Astrocyte (in vitro differentiated cells and primary cell): Measurements from ENCODE around the gene ARHGAP23. TPM values are rescaled to one million over a fixed set of nuclear protein-coding genes. Genes with fewer than 3 reads are reported as not detected.

Source experiments
- DNase-seq: peaks from one replicate; pipeline ENCODE4 v3.0.0-alpha.2; 2010; ENCODE audit warnings: low read depth
- FAIRE-seq: peaks from 2 replicates; lab custom pipeline; 2011; peaks lifted over from hg19 to GRCh38; lab: Jason Lieb, UNC
- H2AFZ ChIP-seq: 2 replicates; pipeline ENCODE4 v1.6.0; 2012; ENCODE audit warnings: low read depth, low read length, inconsistent platforms
- H3K27ac ChIP-seq: 2 replicates; pipeline ENCODE4 v1.5.1; 2011; ENCODE audit warnings: low read depth, low read length, inconsistent platforms
- H3K27me3 ChIP-seq: 2 replicates; pipeline ENCODE4 v1.6.0; 2011; ENCODE audit warnings: low read length, inconsistent platforms; ENCODE audit not compliant: insufficient read depth
- H3K36me3 ChIP-seq: 2 replicates; pipeline ENCODE4 v1.5.1; 2011; ENCODE audit warnings: low read length, inconsistent platforms; ENCODE audit not compliant: insufficient read depth
- H3K4me1 ChIP-seq: 2 replicates; pipeline ENCODE4 v1.5.1; 2011; ENCODE audit warnings: low read length, inconsistent platforms; ENCODE audit not compliant: insufficient read depth
- H3K4me2 ChIP-seq: 2 replicates; pipeline ENCODE4 v1.6.0; 2012; ENCODE audit warnings: low read length, inconsistent platforms
- H3K4me3 ChIP-seq: 2 replicates; pipeline ENCODE4 v1.5.1; 2011; ENCODE audit warnings: low read depth, mild to moderate bottlenecking, low read length, inconsistent platforms; ENCODE audit not compliant: insufficient read depth
- H3K79me2 ChIP-seq: 2 replicates; pipeline ENCODE4 v1.6.0; 2012; ENCODE audit warnings: mild to moderate bottlenecking, low read length, inconsistent platforms; ENCODE audit not compliant: insufficient read depth
- H3K9ac ChIP-seq: 2 replicates; pipeline ENCODE4 v1.6.0; 2012; ENCODE audit warnings: mild to moderate bottlenecking, low read length, inconsistent platforms
- H3K9me3 ChIP-seq: 2 replicates; pipeline ENCODE4 v1.5.1; 2012; ENCODE audit warnings: low read depth, mild to moderate bottlenecking, low read length, inconsistent platforms; ENCODE audit not compliant: insufficient read depth
- H4K20me1 ChIP-seq: 2 replicates; pipeline ENCODE4 v1.6.0; 2012; ENCODE audit warnings: low read length, inconsistent platforms; ENCODE audit not compliant: insufficient read depth
- H3K27ac Mint-ChIP-seq: one replicate; pipeline ENCODE4 v1.8.0; 2021; ENCODE audit warnings: mild to moderate bottlenecking, mixed read lengths; ENCODE audit not compliant: unreplicated experiment
- H3K27me3 Mint-ChIP-seq: one replicate; pipeline ENCODE4 v1.8.0; 2021; ENCODE audit warnings: low read depth, mixed read lengths; ENCODE audit not compliant: unreplicated experiment
- H3K36me3 Mint-ChIP-seq: one replicate; pipeline ENCODE4 v1.8.0; 2021; ENCODE audit warnings: low read depth, mixed read lengths; ENCODE audit not compliant: unreplicated experiment
- H3K4me1 Mint-ChIP-seq: one replicate; pipeline ENCODE4 v1.8.0; 2021; ENCODE audit warnings: low read depth, mixed read lengths; ENCODE audit not compliant: unreplicated experiment
- H3K4me3 Mint-ChIP-seq: one replicate; pipeline ENCODE4 v1.8.0; 2021; ENCODE audit warnings: mild to moderate bottlenecking, moderate library complexity, mixed read lengths; ENCODE audit not compliant: unreplicated experiment
- H3K9me3 Mint-ChIP-seq: one replicate; pipeline ENCODE4 v1.8.0; 2021; ENCODE audit warnings: mild to moderate bottlenecking, mixed read lengths; ENCODE audit not compliant: unreplicated experiment
- EZH2 ChIP-seq: IDR thresholded peaks from 2 replicates; pipeline ENCODE4 v1.6.1; 2012; ENCODE audit warnings: mild to moderate bottlenecking, low read length, inconsistent platforms; ENCODE audit not compliant: insufficient read depth
- total RNA-seq: library from RNA; stranded (reverse); gene quantifications from 2 replicates; pipeline ENCODE4 v1.2.1, GENCODE V29; 2021
- TF ChIP-seq, protein P1 (sequence below): IDR thresholded peaks from 2 replicates; pipeline ENCODE4 v1.5.1; 2011; ENCODE audit warnings: low read depth, mild to moderate bottlenecking, inconsistent platforms, low read length, moderate library complexity; ENCODE audit not compliant: insufficient read depth

ARHGAP23 gene
- total RNA-seq, 1 donor from 2014 or later: 118 TPM

DNA sequence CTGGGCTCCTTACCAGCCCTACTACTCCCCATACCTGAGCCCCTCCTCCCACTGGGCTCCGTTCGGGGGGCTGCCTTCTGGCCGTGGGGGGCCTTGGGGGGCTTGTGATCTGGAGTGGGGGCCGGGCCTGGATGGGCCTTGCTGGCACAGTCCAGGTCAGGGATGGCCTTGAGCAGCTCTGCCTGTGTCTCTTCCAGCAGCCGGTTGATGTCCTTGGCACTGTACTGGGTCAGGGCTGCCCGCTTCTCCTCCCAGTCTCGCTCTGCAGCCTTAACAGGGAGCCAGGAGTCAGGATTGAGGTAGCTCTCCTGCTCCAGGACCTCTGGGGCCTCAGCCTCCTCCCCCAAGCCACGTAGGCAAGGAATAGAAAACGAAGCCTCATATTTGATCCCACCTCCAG is 122.9 kb downstream of the ARHGAP23 start:
- no peaks in the 10 kb centered on the region for H3K79me2 ChIP-seq
- TF ChIP-seq EZH2: no peak
- TF ChIP-seq, protein P1, sequence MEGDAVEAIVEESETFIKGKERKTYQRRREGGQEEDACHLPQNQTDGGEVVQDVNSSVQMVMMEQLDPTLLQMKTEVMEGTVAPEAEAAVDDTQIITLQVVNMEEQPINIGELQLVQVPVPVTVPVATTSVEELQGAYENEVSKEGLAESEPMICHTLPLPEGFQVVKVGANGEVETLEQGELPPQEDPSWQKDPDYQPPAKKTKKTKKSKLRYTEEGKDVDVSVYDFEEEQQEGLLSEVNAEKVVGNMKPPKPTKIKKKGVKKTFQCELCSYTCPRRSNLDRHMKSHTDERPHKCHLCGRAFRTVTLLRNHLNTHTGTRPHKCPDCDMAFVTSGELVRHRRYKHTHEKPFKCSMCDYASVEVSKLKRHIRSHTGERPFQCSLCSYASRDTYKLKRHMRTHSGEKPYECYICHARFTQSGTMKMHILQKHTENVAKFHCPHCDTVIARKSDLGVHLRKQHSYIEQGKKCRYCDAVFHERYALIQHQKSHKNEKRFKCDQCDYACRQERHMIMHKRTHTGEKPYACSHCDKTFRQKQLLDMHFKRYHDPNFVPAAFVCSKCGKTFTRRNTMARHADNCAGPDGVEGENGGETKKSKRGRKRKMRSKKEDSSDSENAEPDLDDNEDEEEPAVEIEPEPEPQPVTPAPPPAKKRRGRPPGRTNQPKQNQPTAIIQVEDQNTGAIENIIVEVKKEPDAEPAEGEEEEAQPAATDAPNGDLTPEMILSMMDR: no peak
- H3K4me2 ChIP-seq: no peak overlapping the region
- H3K4me3 ChIP-seq: no peak overlapping the region
- H3K27ac ChIP-seq: no peak overlapping the region
- no peak overlapping the region for H3K4me3 Mint-ChIP-seq
- H3K36me3 Mint-ChIP-seq: no peaks in the 10 kb centered on the region
- H3K27me3 ChIP-seq: peaks cover 10% of the 10 kb centered on the region
- peaks cover 4% of the 10 kb centered on the region for H3K4me1 Mint-ChIP-seq
- H3K4me1 ChIP-seq: no peaks in the 10 kb centered on the region
- no peak for FAIRE-seq
- H3K36me3 ChIP-seq: no peaks in the 10 kb centered on the region
- H3K27ac Mint-ChIP-seq: no peak overlapping the region
- H3K27me3 Mint-ChIP-seq: peaks cover 68% of the 10 kb centered on the region
- no peak overlapping the region for H2AFZ ChIP-seq
- H3K9ac ChIP-seq: no peak overlapping the region
- H3K9me3 Mint-ChIP-seq: no peaks in the 10 kb centered on the region
- DNase-seq: no peak
- H3K9me3 ChIP-seq: no peaks in the 10 kb centered on the region
- H4K20me1 ChIP-seq: no peaks in the 10 kb centered on the region

DNA sequence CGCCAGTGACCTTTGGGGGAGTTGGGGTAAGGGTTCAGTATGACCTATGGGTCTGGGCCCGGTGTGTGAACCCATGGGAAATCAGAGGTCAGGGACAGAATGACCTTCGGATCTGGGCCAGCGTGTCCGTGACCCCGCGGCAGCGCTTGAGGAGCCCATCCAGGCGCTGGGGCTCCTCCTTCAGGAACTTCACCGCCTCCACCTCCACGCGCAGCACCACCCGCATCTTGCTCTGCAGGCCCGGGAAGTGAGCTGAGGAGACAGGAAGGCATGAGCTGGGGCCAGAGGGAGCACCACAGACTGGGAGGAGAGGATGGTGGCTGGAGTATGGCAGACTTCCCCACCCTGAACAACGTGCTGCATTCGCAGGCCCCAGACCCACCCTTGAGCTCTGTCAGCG is 124.1 kb downstream of the ARHGAP23 start:
- Mint-ChIP-seq H3K4me3 (no peak overlapping the region), H3K9me3 (no peaks in the 10 kb centered on the region), H3K4me1 (peaks cover 4% of the 10 kb centered on the region), H3K27ac (no peak overlapping the region), H3K27me3 (peaks cover 67% of the 10 kb centered on the region), H3K36me3 (no peaks in the 10 kb centered on the region)
- H3K9ac ChIP-seq: no peak overlapping the region
- no peaks in the 10 kb centered on the region for H3K36me3 ChIP-seq
- no peak overlapping the region for H2AFZ ChIP-seq
- no peaks in the 10 kb centered on the region for H4K20me1 ChIP-seq
- no peaks in the 10 kb centered on the region for H3K4me1 ChIP-seq
- no peak for DNase-seq
- H3K27ac ChIP-seq: no peak overlapping the region
- H3K27me3 ChIP-seq: peaks cover 10% of the 10 kb centered on the region
- H3K9me3 ChIP-seq: no peaks in the 10 kb centered on the region
- H3K4me2 ChIP-seq: no peak overlapping the region
- no peak overlapping the region for H3K4me3 ChIP-seq
- TF ChIP-seq, protein P1: no peak
- FAIRE-seq: no peak
- H3K79me2 ChIP-seq: no peaks in the 10 kb centered on the region

DNA sequence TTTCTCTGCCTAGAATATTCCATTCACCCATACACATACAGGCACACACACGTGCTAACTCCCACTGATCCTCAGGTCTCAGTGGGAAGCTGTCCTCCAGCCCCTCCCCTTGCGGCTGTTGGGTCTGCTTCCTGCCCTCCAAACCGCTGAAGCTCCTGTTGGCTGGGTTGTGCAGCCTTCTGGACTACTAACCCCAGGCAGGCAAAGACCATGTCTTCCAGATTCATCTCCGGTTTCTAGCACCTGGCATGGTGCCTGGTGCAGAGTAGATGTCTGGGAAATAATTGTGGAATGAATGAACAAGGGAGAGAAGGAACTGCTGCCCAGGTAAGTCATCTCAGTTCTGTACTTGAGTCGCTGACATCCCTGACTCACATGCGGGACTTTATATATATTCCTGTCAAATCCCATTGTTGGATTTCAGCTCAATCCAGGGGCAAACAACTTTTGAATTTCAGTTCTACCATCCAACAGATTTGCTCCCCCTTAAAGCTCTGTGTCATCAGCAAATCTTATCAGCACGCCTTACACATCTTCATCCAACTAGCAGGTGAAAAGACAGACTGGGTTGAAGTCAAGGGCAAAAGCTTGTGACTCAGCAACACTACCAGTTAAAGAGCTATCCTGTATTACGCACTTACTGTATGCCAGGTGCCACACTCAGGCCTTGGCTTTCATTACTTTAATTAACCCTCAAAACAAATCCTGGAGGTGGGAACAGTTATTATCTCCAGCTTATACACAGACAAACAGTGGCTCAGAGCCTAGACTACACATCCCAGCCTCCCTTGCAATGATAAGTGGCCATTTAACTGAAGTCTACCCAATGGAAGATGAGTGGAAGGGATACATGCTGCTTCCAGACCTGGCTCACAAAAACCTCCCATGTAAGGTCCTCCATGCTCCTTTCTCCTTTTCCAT is 126.4 kb downstream of the ARHGAP23 start:
- no peak overlapping the region for H3K4me3 ChIP-seq
- FAIRE-seq: no peak
- peaks cover 60% of the 10 kb centered on the region for H3K27me3 Mint-ChIP-seq
- H3K4me1 ChIP-seq: peaks cover 13% of the 10 kb centered on the region
- H2AFZ ChIP-seq: no peak overlapping the region
- DNase-seq: peak; percentile 52
- peak overlapping the region; percentile 58 for H3K27ac Mint-ChIP-seq
- TF ChIP-seq EZH2: peak; percentile 33
- TF ChIP-seq, protein P1: no peak
- H3K9me3 ChIP-seq: no peaks in the 10 kb centered on the region
- no peaks in the 10 kb centered on the region for H3K36me3 Mint-ChIP-seq
- no peaks in the 10 kb centered on the region for H3K9me3 Mint-ChIP-seq
- peaks cover 16% of the 10 kb centered on the region for H3K27me3 ChIP-seq
- no peaks in the 10 kb centered on the region for H3K36me3 ChIP-seq
- no peak overlapping the region for H3K9ac ChIP-seq
- H4K20me1 ChIP-seq: no peaks in the 10 kb centered on the region
- no peaks in the 10 kb centered on the region for H3K79me2 ChIP-seq
- no peak overlapping the region for H3K4me2 ChIP-seq
- peaks cover 7% of the 10 kb centered on the region for H3K4me1 Mint-ChIP-seq
- H3K27ac ChIP-seq: no peak overlapping the region
- no peak overlapping the region for H3K4me3 Mint-ChIP-seq
